PFSK-1 (cell line): ENCODE data around the gene HSDL2.

Source experiments
- FOXP2 ChIP-seq: optimal IDR thresholded peaks from 2 replicates; pipeline ENCODE3; 2011; ENCODE audit warnings: borderline replicate concordance, control low read depth, inconsistent platforms; ENCODE audit not compliant: insufficient read depth; ENCODE audit errors: extremely low read length, extremely low read depth
- POLR2AphosphoS5 ChIP-seq: IDR thresholded peaks from 2 replicates; pipeline ENCODE4 v1.6.1; 2012; ENCODE audit warnings: low read depth, mild to moderate bottlenecking, control low read depth, low read length, moderate library complexity
- REST ChIP-seq, 2 experiments: IDR thresholded peaks; 2 replicates each; pipeline versions ENCODE4 v1.6.1 to v1.8.0; 2011 to 2012; ENCODE audit warnings: low read depth in 2 of 2, low read length in 2 of 2, control low read depth in 1 of 2, inconsistent platforms in 1 of 2, mild to moderate bottlenecking in 1 of 2, moderate library complexity in 1 of 2; ENCODE audit not compliant: insufficient read depth in 1 of 2
- SIN3A ChIP-seq: IDR thresholded peaks from 2 replicates; pipeline ENCODE4 v1.6.1; 2012; ENCODE audit warnings: mild to moderate bottlenecking, low read length, moderate library complexity, borderline replicate concordance; ENCODE audit not compliant: insufficient read depth
- TAF1 ChIP-seq: IDR thresholded peaks from 2 replicates; pipeline ENCODE4 v1.6.1; 2012; ENCODE audit warnings: low read length, control low read depth, borderline replicate concordance; ENCODE audit not compliant: insufficient read depth

Gene HSDL2

DNA sequence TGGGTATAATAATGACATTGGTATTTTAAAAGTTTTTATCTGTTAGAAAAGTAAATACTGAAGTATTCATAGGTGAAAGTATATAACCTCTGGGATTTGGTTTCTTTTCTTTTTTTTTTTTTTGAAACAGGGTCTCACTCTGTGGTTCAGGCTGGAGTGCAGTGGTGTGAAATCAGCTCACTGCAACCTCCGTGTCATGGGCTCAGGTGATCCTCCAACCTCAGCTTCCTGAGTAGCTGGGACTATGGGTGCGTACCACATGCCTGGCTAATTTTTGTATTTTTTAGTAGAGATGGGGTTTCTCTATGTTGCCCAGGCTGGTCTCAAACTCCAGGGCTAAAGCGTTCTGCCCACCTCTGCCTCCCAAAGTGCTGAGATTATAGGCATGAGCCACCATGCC is 7.2 kb downstream of the HSDL2 start:
- TF ChIP-seq REST (IDR thresholded peaks at IDR 0.05; ENCODE audit: insufficient read depth in 1 of 2, low read depth in 2 of 2, low read length in 2 of 2) = no peak

- TF ChIP-seq FOXP2 = no peak
- no peak for TF ChIP-seq SIN3A
- no peak for TF ChIP-seq TAF1
- no peak for TF ChIP-seq REST (IDR thresholded peaks at IDR 0.05; ENCODE audit: insufficient read depth in 1 of 2, low read depth in 2 of 2, low read length in 2 of 2)
- TF ChIP-seq POLR2AphosphoS5 = no peak
These were observed 16.5 kb downstream of the HSDL2 start for GRCh38 chr9:112396416-112396815.

GRCh38 chr9:112396872-112397271 is 17.0 kb downstream of the HSDL2 start:
- TF ChIP-seq POLR2AphosphoS5 (no peak), TAF1 (no peak), SIN3A (no peak), REST (IDR thresholded peaks at IDR 0.05; ENCODE audit: insufficient read depth in 1 of 2, low read depth in 2 of 2, low read length in 2 of 2) (no peak), FOXP2 (no peak)

GRCh38 chr9:112401175-112401815 is 21.4 kb downstream of the HSDL2 start:
- TF ChIP-seq SIN3A = no peak
- TF ChIP-seq TAF1 = no peak
- no peak for TF ChIP-seq POLR2AphosphoS5
- TF ChIP-seq FOXP2 = no peak
- no peak for TF ChIP-seq REST (IDR thresholded peaks at IDR 0.05; ENCODE audit: insufficient read depth in 1 of 2, low read depth in 2 of 2, low read length in 2 of 2)

DNA sequence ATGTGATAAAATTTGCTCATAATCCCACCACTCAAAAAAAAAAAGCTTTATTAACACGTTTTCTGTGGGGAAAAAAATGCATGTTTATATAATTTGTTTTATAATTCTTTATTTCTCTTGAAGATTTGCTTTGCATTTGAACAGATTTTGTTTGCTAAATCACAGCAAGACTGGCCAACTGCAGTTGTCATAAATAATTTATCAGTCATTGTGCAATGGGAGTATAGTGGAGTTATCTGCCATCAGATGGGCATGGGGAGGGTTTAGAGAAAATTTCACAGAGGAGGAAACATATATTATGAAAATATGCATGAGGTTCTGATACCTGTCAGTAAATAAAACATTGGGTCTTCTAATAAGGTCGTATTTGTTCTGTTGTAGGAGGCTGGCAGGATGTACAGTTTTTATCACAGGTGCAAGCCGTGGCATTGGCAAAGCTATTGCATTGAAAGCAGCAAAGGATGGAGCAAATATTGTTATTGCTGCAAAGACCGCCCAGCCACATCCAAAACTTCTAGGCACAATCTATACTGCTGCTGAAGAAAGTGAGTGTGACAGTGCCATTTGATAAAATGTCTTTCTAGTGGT is 23.8 kb downstream of the HSDL2 start:
- TF ChIP-seq TAF1 = no peak
- TF ChIP-seq SIN3A = no peak
- no peak for TF ChIP-seq POLR2AphosphoS5
- TF ChIP-seq FOXP2 = no peak
- no peak for TF ChIP-seq REST (IDR thresholded peaks at IDR 0.05; ENCODE audit: insufficient read depth in 1 of 2, low read depth in 2 of 2, low read length in 2 of 2)
